Measurements from ENCODE around the gene STK40.

The STK40 gene

GRCh38 chr1:36385410-36386264 is at the start of gene STK40:
TSS of gene STK40 (minus strand) at chr1:36385924. CDS start at chr1:36361332, 24,592 bp downstream.
- peak; percentile 98 for DNase-seq (ENCODE audit: low read depth, low spot score)

- DNase-seq (ENCODE audit: low read depth, low spot score), result no peak
Measured at GRCh38 chr1:36433102-36433501, 47.4 kb upstream of the STK40 start.

GRCh38 chr1:36432616-36433015 is 46.9 kb upstream of the STK40 start:
- no peak for DNase-seq (ENCODE audit: low read depth, low spot score)

GRCh38 chr1:36425791-36426190 is 40.1 kb upstream of the STK40 start:
- DNase-seq (ENCODE audit: low read depth, low spot score), result no peak

GRCh38 chr1:36421649-36422048 is 35.9 kb upstream of the STK40 start:
- no peak for DNase-seq (ENCODE audit: low read depth, low spot score)

- DNase-seq (ENCODE audit: low read depth, low spot score), result peak; percentile 83
Measured at GRCh38 chr1:36420836-36421317, 35.2 kb upstream of the STK40 start.

GRCh38 chr1:36420409-36420808 is 34.7 kb upstream of the STK40 start:
- DNase-seq (ENCODE audit: low read depth, low spot score), result no peak

- DNase-seq (ENCODE audit: low read depth, low spot score), result no peak
Measured at GRCh38 chr1:36419569-36419968, 33.8 kb upstream of the STK40 start.

GRCh38 chr1:36419140-36419539 is 33.4 kb upstream of the STK40 start:
- DNase-seq (ENCODE audit: low read depth, low spot score), result no peak

GRCh38 chr1:36417931-36418330 is 32.2 kb upstream of the STK40 start:
- DNase-seq (ENCODE audit: low read depth, low spot score), result no peak

- no peak for DNase-seq (ENCODE audit: low read depth, low spot score)
Measured at GRCh38 chr1:36415661-36416326, 30.1 kb upstream of the STK40 start.

GRCh38 chr1:36414384-36414783 is 28.7 kb upstream of the STK40 start:
- no peak for DNase-seq (ENCODE audit: low read depth, low spot score)

GRCh38 chr1:36411674-36412648 is 26.2 kb upstream of the STK40 start:
- no peak for DNase-seq (ENCODE audit: low read depth, low spot score)

GRCh38 chr1:36408479-36408878 is 22.8 kb upstream of the STK40 start:
- DNase-seq (ENCODE audit: low read depth, low spot score), result no peak

GRCh38 chr1:36406440-36406839 is 20.7 kb upstream of the STK40 start:
- DNase-seq (ENCODE audit: low read depth, low spot score), result no peak

GRCh38 chr1:36402504-36402890 is 16.8 kb upstream of the STK40 start:
- DNase-seq (ENCODE audit: low read depth, low spot score), result no peak

GRCh38 chr1:36401602-36402503 is 16.1 kb upstream of the STK40 start:
- no peak for DNase-seq (ENCODE audit: low read depth, low spot score)

GRCh38 chr1:36400825-36401601 is 15.3 kb upstream of the STK40 start:
- no peak for DNase-seq (ENCODE audit: low read depth, low spot score)

- DNase-seq (ENCODE audit: low read depth, low spot score), result no peak
Measured at GRCh38 chr1:36400514-36400824, 14.7 kb upstream of the STK40 start.

GRCh38 chr1:36398370-36398977 is 12.8 kb upstream of the STK40 start:
- no peak for DNase-seq (ENCODE audit: low read depth, low spot score)
